ENCODE measurements around the gene PITX2. TPM values are rescaled to one million over a fixed set of nuclear protein-coding genes. Genes with fewer than 3 reads are reported as not detected.
A peak's percentile ranks its signal among the peaks of the same experiment; 100 is the strongest.

PITX2 gene
- total RNA-seq (not detected), total RNA-seq (0 to 0.25 (median 0) reads per million in 29 experiments)
- not detected for total RNA-seq (2013)

DNA sequence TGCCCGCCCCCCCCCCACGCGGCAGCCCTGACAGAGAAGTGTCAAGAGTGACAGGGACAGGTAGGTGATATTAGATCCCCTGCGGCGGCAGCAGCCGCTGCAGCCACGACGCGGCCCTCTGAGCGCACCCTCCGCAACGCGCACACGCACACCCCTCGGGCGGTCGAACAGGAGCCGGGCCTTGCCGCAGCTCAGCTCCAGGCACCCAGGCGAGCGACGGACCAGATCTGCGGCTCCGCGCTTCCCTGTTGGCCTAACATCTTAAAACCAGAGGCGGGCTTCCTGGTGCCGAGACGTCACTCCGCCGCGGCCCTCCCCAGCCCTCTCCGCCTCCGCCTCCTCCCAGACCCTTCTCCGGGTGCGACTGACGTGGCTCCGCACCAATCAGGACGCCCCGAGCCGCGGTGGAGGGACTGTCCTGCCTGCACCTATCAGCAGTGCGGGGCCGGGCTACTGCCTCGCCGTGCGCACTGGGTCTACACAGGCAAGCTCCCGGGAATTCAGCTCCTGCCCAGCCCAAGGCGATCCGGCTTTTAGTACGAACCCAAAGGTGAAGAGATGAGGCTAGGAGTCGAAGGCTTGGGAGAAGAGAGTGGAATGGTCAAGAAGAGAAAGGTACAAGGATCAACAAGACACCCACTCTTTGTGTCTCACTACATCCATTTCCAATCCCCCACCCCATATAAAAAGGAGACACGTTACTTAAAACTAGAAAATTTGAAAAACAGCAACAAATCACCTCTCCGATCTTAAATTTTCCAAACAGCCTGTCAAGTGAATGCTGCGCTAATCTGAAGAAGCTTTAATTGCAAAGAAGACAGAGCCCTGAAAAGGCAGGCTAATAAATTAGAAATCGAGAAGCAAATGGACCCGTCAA is at the start of gene PITX2:
TSS of gene PITX2 (minus strand) at position 237 of the 877 bp plus-strand sequence. CDS start 617 bp downstream, outside the sequence.
- CTCF ChIA-PET: no interaction called here
- ATAC-seq (replicated peaks in 1 of 4) (peak in 3 of 4 experiments; percentile 27 to 65 (median 32)), DNase-seq (peak in 1 of 35 experiments; percentile 13)
- no peaks in the 10 kb centered on the region for H3K36me3 ChIP-seq (ENCODE audit: control insufficient read depth in 2 of 2, extremely low read depth in 1 of 2, insufficient read depth in 1 of 2, low read length in 1 of 2)
- Mint-ChIP-seq H3K27me3 (peaks cover 80 to 93% of the 10 kb centered on the region in 2 donors), H3K27ac (peak within 1 kb of the TSS in 1 of 2 donors; percentile 31), H3K4me1 (peaks cover 33 to 48% (median 45%) of the 10 kb centered on the region in 3 donors), H3K4me3 (peak within 1 kb of the TSS; percentile 49 to 71 (median 62)), H3K36me3 (no peaks in the 10 kb centered on the region), H3K9me3 (peaks cover 2 to 9% (median 2%) of the 10 kb centered on the region in 3 donors)
- peaks cover 36 to 66% of the 10 kb centered on the region in 2 experiments for H3K27me3 ChIP-seq (replicated peaks in 1 of 2; ENCODE audit: control insufficient read depth in 2 of 2, extremely low read depth in 1 of 2, insufficient read depth in 2 of 2, low read length in 1 of 2)
- H3K4me3 ChIP-seq (ENCODE audit: control insufficient read depth in 1 of 2, extremely low read depth in 1 of 2, low read length in 1 of 2): peak within 1 kb of the TSS; percentile 5 to 73
- H3K27ac ChIP-seq (ENCODE audit: low read length): no peak within 1 kb of the TSS
- POLR2A ChIA-PET: no interaction called here
- WGBS (ENCODE audit: insufficient coverage): 7% methylated on average over 48 of the region's 56 CpGs
- H3K9me3 ChIP-seq: no peaks in the 10 kb centered on the region
- peaks cover 2 to 35% of the 10 kb centered on the region in 2 experiments for H3K4me1 ChIP-seq (ENCODE audit: control insufficient read depth in 1 of 2, extremely low read depth in 1 of 2, insufficient read depth in 2 of 2, low read length in 2 of 2)

DNA sequence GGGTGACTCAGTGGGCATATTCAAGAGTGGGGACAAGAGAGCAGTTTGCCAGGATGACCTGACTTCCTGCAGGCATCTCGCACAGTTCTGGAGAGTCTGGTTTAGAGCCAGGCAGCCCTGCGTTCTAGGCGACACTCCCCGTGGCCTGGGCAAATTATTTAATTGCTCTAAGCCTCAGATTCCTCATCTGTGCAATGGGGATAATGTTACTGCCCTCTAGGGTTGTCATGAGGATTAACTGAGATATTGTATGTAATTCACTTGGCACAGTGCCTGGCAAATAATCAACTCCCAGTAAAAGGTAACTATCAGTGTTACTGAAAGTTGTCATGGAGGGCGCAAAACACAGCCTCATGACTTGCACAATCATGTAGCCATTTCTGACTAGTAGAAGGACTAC is 48.8 kb upstream of the PITX2 start:
- Mint-ChIP-seq H3K9me3 (no peaks in the 10 kb centered on the region), H3K27ac (no peak overlapping the region), H3K4me1 (no peaks in the 10 kb centered on the region), H3K4me3 (no peak overlapping the region), H3K36me3 (no peaks in the 10 kb centered on the region), H3K27me3 (peaks cover 5 to 12% of the 10 kb centered on the region in 2 donors)
- Histone ChIP-seq H3K9me3 (no peaks in the 10 kb centered on the region), H3K36me3 (ENCODE audit: control insufficient read depth in 2 of 2, extremely low read depth in 1 of 2, insufficient read depth in 1 of 2, low read length in 1 of 2) (no peaks in the 10 kb centered on the region), H3K4me1 (ENCODE audit: control insufficient read depth in 1 of 2, extremely low read depth in 1 of 2, insufficient read depth in 2 of 2, low read length in 2 of 2) (no peaks in the 10 kb centered on the region), H3K27ac (ENCODE audit: low read length) (no peak overlapping the region), H3K4me3 (ENCODE audit: control insufficient read depth in 1 of 2, extremely low read depth in 1 of 2, low read length in 1 of 2) (no peak overlapping the region), H3K27me3 (replicated peaks in 1 of 2; ENCODE audit: control insufficient read depth in 2 of 2, extremely low read depth in 1 of 2, insufficient read depth in 2 of 2, low read length in 1 of 2) (no peaks in the 10 kb centered on the region)
- POLR2A ChIA-PET: no interaction called here
- CTCF ChIA-PET: no interaction called here
- 88% methylated on average over 1 of the region's 5 CpGs for WGBS (ENCODE audit: insufficient coverage)
- DNase-seq (no peak), ATAC-seq (replicated peaks in 1 of 4) (no peak)

- DNase-seq (no peak), ATAC-seq (replicated peaks in 1 of 4) (no peak)
- Mint-ChIP-seq H3K9me3 (no peaks in the 10 kb centered on the region), H3K36me3 (no peaks in the 10 kb centered on the region), H3K4me1 (no peaks in the 10 kb centered on the region), H3K27ac (no peak overlapping the region), H3K27me3 (peaks cover 3 to 4% of the 10 kb centered on the region in 2 donors), H3K4me3 (no peak overlapping the region)
- Histone ChIP-seq H3K36me3 (ENCODE audit: control insufficient read depth in 2 of 2, extremely low read depth in 1 of 2, insufficient read depth in 1 of 2, low read length in 1 of 2) (no peaks in the 10 kb centered on the region), H3K4me1 (ENCODE audit: control insufficient read depth in 1 of 2, extremely low read depth in 1 of 2, insufficient read depth in 2 of 2, low read length in 2 of 2) (no peaks in the 10 kb centered on the region), H3K27me3 (replicated peaks in 1 of 2; ENCODE audit: control insufficient read depth in 2 of 2, extremely low read depth in 1 of 2, insufficient read depth in 2 of 2, low read length in 1 of 2) (no peaks in the 10 kb centered on the region), H3K9me3 (no peaks in the 10 kb centered on the region), H3K27ac (ENCODE audit: low read length) (no peak overlapping the region), H3K4me3 (ENCODE audit: control insufficient read depth in 1 of 2, extremely low read depth in 1 of 2, low read length in 1 of 2) (no peak overlapping the region)
- POLR2A ChIA-PET: no interaction called here
- CTCF ChIA-PET: interaction anchor here in 1 of 2 donors (0.6 kb wide), 1 partner anchor 11 kb away, joined by 5 read pairs; no protein-coding TSS in a partner anchor
Measured at GRCh38 chr4:110669663-110670062, 46.8 kb upstream of the PITX2 start.

DNA sequence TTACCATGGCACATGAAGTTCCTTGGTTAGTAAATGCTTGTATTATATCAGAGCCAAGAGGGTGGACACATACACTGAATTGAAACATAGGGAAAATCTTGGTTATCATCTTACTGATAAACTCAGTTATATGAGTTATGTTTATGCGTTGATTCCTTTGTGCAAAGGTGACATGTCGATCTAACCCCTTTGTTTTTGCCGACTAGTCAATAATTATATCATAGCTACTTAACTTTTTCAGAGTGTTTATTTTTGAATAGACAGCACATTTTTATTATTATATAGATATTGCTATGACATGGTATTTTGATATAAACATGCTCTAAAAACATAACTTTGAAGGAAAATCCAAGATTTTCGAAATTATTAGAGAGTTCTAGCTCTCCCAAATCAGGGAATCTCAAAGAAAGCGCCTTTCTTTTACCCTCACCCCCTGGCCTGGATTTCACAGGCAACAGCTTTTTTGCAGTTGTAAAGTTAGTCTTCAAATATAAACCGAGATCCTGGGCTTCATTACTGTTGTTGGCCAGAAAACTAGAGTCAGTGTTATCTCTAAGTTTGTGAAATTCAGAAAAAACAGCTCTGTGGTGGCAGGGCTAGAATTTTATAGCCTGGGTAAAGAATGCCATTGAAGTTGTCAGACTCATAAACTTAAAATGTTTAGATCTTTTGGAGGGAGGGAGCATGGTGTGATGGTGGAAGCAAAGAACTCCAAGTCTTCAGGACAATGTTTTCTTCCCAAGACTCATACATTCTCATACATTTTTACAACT is 45.8 kb upstream of the PITX2 start:
- no peaks in the 10 kb centered on the region for H3K4me1 ChIP-seq (ENCODE audit: control insufficient read depth in 1 of 2, extremely low read depth in 1 of 2, insufficient read depth in 2 of 2, low read length in 2 of 2)
- Mint-ChIP-seq H3K27me3 (peaks cover 3 to 11% of the 10 kb centered on the region in 2 donors), H3K4me1 (no peaks in the 10 kb centered on the region), H3K27ac (no peak overlapping the region), H3K4me3 (no peak overlapping the region), H3K36me3 (no peaks in the 10 kb centered on the region), H3K9me3 (peaks cover 0 to 6% (median 0%) of the 10 kb centered on the region in 3 donors)
- no CpG with 5 or more reads among the region's 6 CpGs for WGBS (ENCODE audit: insufficient coverage)
- no peaks in the 10 kb centered on the region for H3K9me3 ChIP-seq
- DNase-seq: no peak
- CTCF ChIA-PET: no interaction called here
- no peak for ATAC-seq (replicated peaks in 1 of 4)
- no peaks in the 10 kb centered on the region for H3K27me3 ChIP-seq (replicated peaks in 1 of 2; ENCODE audit: control insufficient read depth in 2 of 2, extremely low read depth in 1 of 2, insufficient read depth in 2 of 2, low read length in 1 of 2)
- no peak overlapping the region for H3K27ac ChIP-seq (ENCODE audit: low read length)
- POLR2A ChIA-PET: no interaction called here
- H3K36me3 ChIP-seq (ENCODE audit: control insufficient read depth in 2 of 2, extremely low read depth in 1 of 2, insufficient read depth in 1 of 2, low read length in 1 of 2): no peaks in the 10 kb centered on the region
- no peak overlapping the region for H3K4me3 ChIP-seq (ENCODE audit: control insufficient read depth in 1 of 2, extremely low read depth in 1 of 2, low read length in 1 of 2)

DNA sequence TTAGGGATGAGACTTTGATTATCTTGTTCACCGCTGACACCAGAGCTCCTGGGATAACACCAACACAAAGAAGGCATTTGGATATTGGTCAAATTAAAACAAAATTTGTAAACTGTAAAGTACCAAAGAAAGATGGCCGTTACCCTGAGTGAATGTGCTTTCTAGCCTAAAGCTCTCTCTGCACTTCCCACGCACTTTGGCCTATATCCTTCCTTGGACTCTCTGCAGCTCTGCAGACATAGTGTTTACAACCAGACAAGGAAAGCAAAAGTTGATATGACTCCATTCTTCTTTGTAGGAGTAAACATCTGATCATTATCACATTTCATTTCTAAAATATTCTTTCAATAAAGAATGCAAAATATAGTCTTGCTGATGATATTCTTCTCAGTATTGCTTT is 44.8 kb upstream of the PITX2 start:
- Mint-ChIP-seq H3K27me3 (peaks cover 5 to 11% of the 10 kb centered on the region in 2 donors), H3K4me3 (no peak overlapping the region), H3K4me1 (no peaks in the 10 kb centered on the region), H3K36me3 (no peaks in the 10 kb centered on the region), H3K27ac (no peak overlapping the region), H3K9me3 (peaks cover 0 to 6% (median 0%) of the 10 kb centered on the region in 3 donors)
- no peak overlapping the region for H3K27ac ChIP-seq (ENCODE audit: low read length)
- no peaks in the 10 kb centered on the region for H3K9me3 ChIP-seq
- no peaks in the 10 kb centered on the region for H3K36me3 ChIP-seq (ENCODE audit: control insufficient read depth in 2 of 2, extremely low read depth in 1 of 2, insufficient read depth in 1 of 2, low read length in 1 of 2)
- POLR2A ChIA-PET: no interaction called here
- DNase-seq: no peak
- CTCF ChIA-PET: no interaction called here
- 100% methylated on average over 1 of the region's 3 CpGs for WGBS (ENCODE audit: insufficient coverage)
- H3K4me1 ChIP-seq (ENCODE audit: control insufficient read depth in 1 of 2, extremely low read depth in 1 of 2, insufficient read depth in 2 of 2, low read length in 2 of 2): no peaks in the 10 kb centered on the region
- ATAC-seq (replicated peaks in 1 of 4): no peak
- H3K27me3 ChIP-seq (replicated peaks in 1 of 2; ENCODE audit: control insufficient read depth in 2 of 2, extremely low read depth in 1 of 2, insufficient read depth in 2 of 2, low read length in 1 of 2): no peaks in the 10 kb centered on the region
- no peak overlapping the region for H3K4me3 ChIP-seq (ENCODE audit: control insufficient read depth in 1 of 2, extremely low read depth in 1 of 2, low read length in 1 of 2)

GRCh38 chr4:110666030-110666429 is 43.2 kb upstream of the PITX2 start:
- Histone ChIP-seq H3K4me1 (ENCODE audit: control insufficient read depth in 1 of 2, extremely low read depth in 1 of 2, insufficient read depth in 2 of 2, low read length in 2 of 2) (no peaks in the 10 kb centered on the region), H3K36me3 (ENCODE audit: control insufficient read depth in 2 of 2, extremely low read depth in 1 of 2, insufficient read depth in 1 of 2, low read length in 1 of 2) (no peaks in the 10 kb centered on the region), H3K9me3 (no peaks in the 10 kb centered on the region), H3K27me3 (replicated peaks in 1 of 2; ENCODE audit: control insufficient read depth in 2 of 2, extremely low read depth in 1 of 2, insufficient read depth in 2 of 2, low read length in 1 of 2) (no peaks in the 10 kb centered on the region), H3K27ac (ENCODE audit: low read length) (no peak overlapping the region), H3K4me3 (ENCODE audit: control insufficient read depth in 1 of 2, extremely low read depth in 1 of 2, low read length in 1 of 2) (no peak overlapping the region)
- WGBS (ENCODE audit: insufficient coverage): no CpG with 5 or more reads among the region's 3 CpGs
- H3K4me1 Mint-ChIP-seq: no peaks in the 10 kb centered on the region
- H3K9me3 Mint-ChIP-seq: peaks cover 0 to 6% (median 0%) of the 10 kb centered on the region in 3 donors
- H3K27ac Mint-ChIP-seq: no peak overlapping the region
- H3K36me3 Mint-ChIP-seq: no peaks in the 10 kb centered on the region
- ChIA-PET CTCF (no interaction called here), POLR2A (no interaction called here)
- peaks cover 2 to 16% of the 10 kb centered on the region in 2 donors for H3K27me3 Mint-ChIP-seq
- no peak for DNase-seq
- ATAC-seq (replicated peaks in 1 of 4): no peak
- H3K4me3 Mint-ChIP-seq: no peak overlapping the region
